Cardiac muscle cell (in vitro differentiated cells and primary cell): Measurements from ENCODE around the gene SRRM3. TPM values are rescaled to one million over a fixed set of nuclear protein-coding genes. Genes with fewer than 3 reads are reported as not detected.
A peak's percentile ranks its signal among the peaks of the same experiment; 100 is the strongest.

ENCODE experiments used
- DNase-seq, 2 donors: peaks; one replicate each; pipeline versions ENCODE4 v3.0.0 to v3.0.0-alpha.2; 2010 to 2017; ENCODE audit warnings: low read depth in 1 of 2, low spot score in 1 of 2
- H3K27ac ChIP-seq: fragments of 200-600 bp; sonication (generic); 2 replicates; pipeline ENCODE4 v1.5.1; 2016
- H3K27me3 ChIP-seq: fragments of 200-600 bp; sonication (generic); 2 replicates; pipeline ENCODE4 v1.6.0; 2016; ENCODE audit warnings: control low read depth
- H3K36me3 ChIP-seq: fragments of 200-600 bp; sonication (generic); 2 replicates; pipeline ENCODE4 v1.5.1; 2016; ENCODE audit warnings: control low read depth
- H3K4me1 ChIP-seq: fragments of 200-600 bp; sonication (generic); 2 replicates; pipeline ENCODE4 v1.8.1; 2017; ENCODE audit warnings: low read depth, mild to moderate bottlenecking, mixed run types
- H3K4me3 ChIP-seq: fragments of 200-600 bp; sonication (generic); 2 replicates; pipeline ENCODE4 v1.5.1; 2016; ENCODE audit warnings: mild to moderate bottlenecking
- H3K9me3 ChIP-seq: fragments of 200-600 bp; sonication (generic); 2 replicates; pipeline ENCODE4 v1.5.1; 2017; ENCODE audit warnings: low read depth, mild to moderate bottlenecking, control low read depth
- polyA plus RNA-seq: library from polyadenylated mRNA; unstranded; fragments of >200 nt; fragmentation: Nextera tagmentation; extraction: Ambion mirVana; gene quantifications from 2 replicates; pipeline ENCODE4 v1.2.1, GENCODE V29; 2016
- total RNA-seq: library from RNA; depleted of rRNA; stranded (reverse); fragments of >200 nt; gene quantifications from 2 replicates; pipeline ENCODE4 v1.2.3, GENCODE V29; 2016
- TF ChIP-seq, protein P1 (sequence below): IDR thresholded peaks from 2 replicates; pipeline ENCODE4 v1.5.1; 2012; ENCODE audit warnings: low read depth, mild to moderate bottlenecking, low read length

Gene SRRM3
- total and polyA plus RNA-seq, 2 experiments from 2014 or later, result 0.89 to 2.7 TPM

- TF ChIP-seq, protein P1, sequence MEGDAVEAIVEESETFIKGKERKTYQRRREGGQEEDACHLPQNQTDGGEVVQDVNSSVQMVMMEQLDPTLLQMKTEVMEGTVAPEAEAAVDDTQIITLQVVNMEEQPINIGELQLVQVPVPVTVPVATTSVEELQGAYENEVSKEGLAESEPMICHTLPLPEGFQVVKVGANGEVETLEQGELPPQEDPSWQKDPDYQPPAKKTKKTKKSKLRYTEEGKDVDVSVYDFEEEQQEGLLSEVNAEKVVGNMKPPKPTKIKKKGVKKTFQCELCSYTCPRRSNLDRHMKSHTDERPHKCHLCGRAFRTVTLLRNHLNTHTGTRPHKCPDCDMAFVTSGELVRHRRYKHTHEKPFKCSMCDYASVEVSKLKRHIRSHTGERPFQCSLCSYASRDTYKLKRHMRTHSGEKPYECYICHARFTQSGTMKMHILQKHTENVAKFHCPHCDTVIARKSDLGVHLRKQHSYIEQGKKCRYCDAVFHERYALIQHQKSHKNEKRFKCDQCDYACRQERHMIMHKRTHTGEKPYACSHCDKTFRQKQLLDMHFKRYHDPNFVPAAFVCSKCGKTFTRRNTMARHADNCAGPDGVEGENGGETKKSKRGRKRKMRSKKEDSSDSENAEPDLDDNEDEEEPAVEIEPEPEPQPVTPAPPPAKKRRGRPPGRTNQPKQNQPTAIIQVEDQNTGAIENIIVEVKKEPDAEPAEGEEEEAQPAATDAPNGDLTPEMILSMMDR, result no peak
- no peaks in the 10 kb centered on the region for H3K36me3 ChIP-seq
- no peaks in the 10 kb centered on the region for H3K4me1 ChIP-seq
- H3K4me3 ChIP-seq, result no peak overlapping the region
- H3K27me3 ChIP-seq, result no peaks in the 10 kb centered on the region
- no peaks in the 10 kb centered on the region for H3K9me3 ChIP-seq
- H3K27ac ChIP-seq, result no peak overlapping the region
- peak; percentile 12 to 55 for DNase-seq
Observed at GRCh38 chr7:76191783-76192240, 9.9 kb upstream of the SRRM3 start.

- Histone ChIP-seq H3K36me3 (no peaks in the 10 kb centered on the region), H3K4me1 (no peaks in the 10 kb centered on the region), H3K9me3 (no peaks in the 10 kb centered on the region), H3K4me3 (no peak overlapping the region), H3K27me3 (no peaks in the 10 kb centered on the region), H3K27ac (no peak overlapping the region)
- TF ChIP-seq, protein P1, result no peak
- no peak for DNase-seq
Observed at GRCh38 chr7:76193466-76193865, 8.2 kb upstream of the SRRM3 start.

- H3K9me3 ChIP-seq, result no peaks in the 10 kb centered on the region
- no peak for DNase-seq
- no peaks in the 10 kb centered on the region for H3K36me3 ChIP-seq
- H3K4me3 ChIP-seq, result no peak overlapping the region
- TF ChIP-seq, protein P1, result no peak
- no peaks in the 10 kb centered on the region for H3K27me3 ChIP-seq
- H3K4me1 ChIP-seq, result no peaks in the 10 kb centered on the region
- no peak overlapping the region for H3K27ac ChIP-seq
Observed at GRCh38 chr7:76193883-76194282, 7.8 kb upstream of the SRRM3 start.

DNA sequence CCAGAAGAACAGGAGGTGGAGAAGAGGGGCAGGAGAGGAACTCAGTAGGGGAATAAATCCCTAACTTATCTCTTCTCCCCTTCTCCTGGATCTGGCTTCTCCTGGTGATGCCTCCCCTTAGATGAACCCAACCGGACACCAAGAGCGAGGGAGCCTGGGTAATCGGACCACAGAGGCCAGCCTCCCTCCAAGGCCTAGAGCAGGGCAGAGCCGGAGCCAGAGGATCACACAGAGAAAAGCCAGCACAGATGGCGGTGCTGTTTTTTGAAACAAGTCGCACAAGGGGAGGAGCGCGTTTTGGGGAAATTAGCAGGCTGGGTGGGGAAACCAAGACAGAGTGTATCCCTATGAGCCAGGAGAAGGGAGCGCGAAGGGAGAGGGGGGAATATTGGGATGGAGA, 4.9 kb upstream of the SRRM3 start:
- no peaks in the 10 kb centered on the region for H3K4me1 ChIP-seq
- no peak for DNase-seq
- H3K27ac ChIP-seq, result no peak overlapping the region
- H3K27me3 ChIP-seq, result no peaks in the 10 kb centered on the region
- no peak overlapping the region for H3K4me3 ChIP-seq
- no peaks in the 10 kb centered on the region for H3K9me3 ChIP-seq
- no peaks in the 10 kb centered on the region for H3K36me3 ChIP-seq
- TF ChIP-seq, protein P1, result no peak

- Histone ChIP-seq H3K4me3 (no peak overlapping the region), H3K4me1 (no peaks in the 10 kb centered on the region), H3K27ac (no peak overlapping the region), H3K27me3 (peaks cover 3% of the 10 kb centered on the region), H3K36me3 (no peaks in the 10 kb centered on the region), H3K9me3 (no peaks in the 10 kb centered on the region)
- no peak for DNase-seq
- TF ChIP-seq, protein P1, result no peak
Observed at GRCh38 chr7:76198202-76198601, 3.5 kb upstream of the SRRM3 start.

DNA sequence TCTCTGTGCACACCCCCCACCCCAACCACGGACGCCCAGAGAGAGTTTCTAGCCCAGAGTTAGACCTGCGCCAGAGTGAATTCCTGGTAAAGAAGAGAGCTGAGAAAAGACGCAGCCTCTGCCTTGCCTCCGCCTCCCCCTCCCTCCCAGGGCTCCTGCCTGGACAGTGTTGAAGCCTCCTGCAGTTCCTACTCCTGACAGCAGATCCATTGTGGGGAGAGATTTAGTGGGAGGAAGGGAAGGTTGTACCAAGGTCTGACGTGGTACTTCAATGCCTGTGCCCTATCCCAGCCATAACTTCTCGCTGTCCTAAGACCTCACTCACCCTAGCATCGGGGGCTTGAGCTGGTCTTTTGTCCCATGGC, 952 bp downstream of the SRRM3 start:
- Histone ChIP-seq H3K9me3 (no peaks in the 10 kb centered on the region), H3K27me3 (peaks cover 16% of the 10 kb centered on the region), H3K36me3 (no peaks in the 10 kb centered on the region), H3K4me3 (no peak overlapping the region), H3K27ac (no peak overlapping the region), H3K4me1 (no peaks in the 10 kb centered on the region)
- no peak for DNase-seq
- TF ChIP-seq, protein P1, result no peak
